AG09309 (cell line): ENCODE measurements around the gene NACA.
"Not testable (repeated sequence)": the region's sequence is repeated elsewhere in the genome, so short reads cannot be mapped to it uniquely, and the experiment has no call there.

Experiments
- DNase-seq: peaks from one replicate; pipeline ENCODE4 v3.0.0-alpha.2; 2010; ENCODE audit warnings: low read depth
- H3K4me3 ChIP-seq: 2 replicates; pipeline ENCODE4 v1.5.1; 2011; ENCODE audit warnings: mild to moderate bottlenecking, low read depth, low read length, moderate library complexity; ENCODE audit not compliant: control insufficient read depth
- CTCF ChIP-seq: IDR thresholded peaks from 2 replicates; pipeline ENCODE4 v1.5.1; 2011; ENCODE audit warnings: mild to moderate bottlenecking, low read depth, low read length, inconsistent platforms; ENCODE audit not compliant: insufficient read depth, control insufficient read depth; ENCODE audit errors: missing control alignments

Gene NACA

GRCh38 chr12:56714431-56714929 lies 10.6 kb downstream of the NACA start:
- H3K4me3 ChIP-seq = no peak overlapping the region
- no peak for TF ChIP-seq CTCF
- no peak for DNase-seq

GRCh38 chr12:56713345-56713744 lies 11.8 kb downstream of the NACA start:
- TF ChIP-seq CTCF = no peak
- no peak for DNase-seq
- no peak overlapping the region for H3K4me3 ChIP-seq

GRCh38 chr12:56709759-56710376 lies 15.2 kb downstream of the NACA start:
- TF ChIP-seq CTCF = no peak
- no peak overlapping the region for H3K4me3 ChIP-seq
- no peak for DNase-seq

DNA sequence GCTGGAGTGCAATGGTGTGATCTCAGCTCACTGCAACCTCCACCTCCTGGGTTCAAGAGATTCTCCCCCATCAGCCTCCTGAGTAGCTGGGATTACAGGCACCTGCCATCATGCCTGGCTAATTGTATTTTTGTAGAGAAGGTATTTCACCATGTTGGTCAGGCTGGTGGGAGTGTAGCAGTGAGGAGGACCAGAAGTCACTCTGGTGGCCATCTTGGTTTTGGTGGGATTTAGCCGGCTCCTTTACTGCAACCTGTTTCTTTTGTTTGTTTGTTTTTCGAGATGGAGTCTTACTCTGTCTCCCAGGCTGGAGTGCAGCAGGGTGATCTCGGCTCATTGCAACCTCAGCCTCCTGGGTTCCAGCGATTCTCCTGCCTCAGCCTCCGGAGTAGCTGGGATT lies 20.6 kb downstream of the NACA start:
- not testable (repeated sequence) for H3K4me3 ChIP-seq, DNase-seq

- DNase-seq = no peak
- no peak overlapping the region for H3K4me3 ChIP-seq
- no peak for TF ChIP-seq CTCF
Measured at GRCh38 chr12:56699020-56699661, 26.0 kb downstream of the NACA start.

DNA sequence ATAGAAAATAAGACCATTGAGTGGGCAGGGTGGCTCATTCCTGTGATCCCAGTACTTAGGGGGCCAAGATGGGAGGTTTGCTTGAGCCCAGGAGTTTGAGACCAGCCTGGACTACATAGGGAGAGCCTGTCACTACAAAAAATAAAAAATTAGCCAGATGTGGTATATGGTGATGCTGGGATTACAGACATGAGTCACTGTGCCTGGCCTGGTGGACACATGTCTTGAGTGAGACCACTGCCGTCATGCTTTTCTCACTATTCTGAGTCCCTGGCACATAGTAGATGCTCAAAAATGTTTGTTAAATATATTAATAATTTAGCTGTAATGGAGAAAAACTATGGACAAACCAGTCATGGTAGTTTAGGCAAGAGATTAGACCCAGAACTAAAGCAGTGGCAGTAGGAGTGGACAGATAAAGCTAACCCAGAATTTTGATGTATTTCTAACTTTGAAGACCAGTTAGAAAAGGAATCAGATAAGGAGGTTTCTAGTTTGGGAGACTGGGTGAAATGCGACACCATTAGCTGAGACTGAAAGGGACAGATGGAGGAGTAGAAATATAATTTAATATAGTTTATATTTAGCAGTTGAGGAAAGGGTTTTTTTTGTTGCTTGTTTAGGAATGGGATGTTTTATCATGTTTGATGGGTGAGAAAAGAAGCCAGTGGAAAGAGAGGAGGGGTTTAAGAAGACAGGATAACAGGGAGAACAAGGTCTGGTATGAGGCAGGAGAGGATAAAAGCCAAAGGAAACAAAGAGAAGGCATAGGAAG lies 29.6 kb downstream of the NACA start:
- H3K4me3 ChIP-seq = no peak overlapping the region
- no peak for DNase-seq
- TF ChIP-seq CTCF = no peak

- TF ChIP-seq CTCF = no peak
- H3K4me3 ChIP-seq = no peak overlapping the region
- no peak for DNase-seq
Measured at GRCh38 chr12:56694161-56694560, 30.9 kb downstream of the NACA start.
